ENCODE results near the gene NTRK2. TPM values are rescaled to one million over a fixed set of nuclear protein-coding genes. Genes with fewer than 3 reads are reported as not detected.

Gene NTRK2
- total RNA-seq, 1 donor from 2014 or later = 4.6 TPM

GRCh38 chr9:84829997-84830696 lies 160.6 kb downstream of the NTRK2 start:
- Histone ChIP-seq H2AFZ (ENCODE audit: low read depth, low read length) (no peak overlapping the region), H3K9me3 (ENCODE audit: insufficient read depth, low read depth, low read length) (no peaks in the 10 kb centered on the region), H3K36me3 (ENCODE audit: insufficient read depth, low read length) (no peaks in the 10 kb centered on the region), H3K79me2 (ENCODE audit: insufficient read depth, low read length) (no peaks in the 10 kb centered on the region), H3K4me3 (ENCODE audit: insufficient read depth, low read depth, low read length) (no peak overlapping the region), H3K27ac (ENCODE audit: low read depth, low read length) (no peak overlapping the region), H4K20me1 (ENCODE audit: insufficient read depth, low read length) (no peaks in the 10 kb centered on the region), H3K9ac (ENCODE audit: low read length) (no peak overlapping the region), H3K4me1 (ENCODE audit: insufficient read depth, low read length) (no peaks in the 10 kb centered on the region), H3K27me3 (ENCODE audit: insufficient read depth, low read length) (no peaks in the 10 kb centered on the region), H3K4me2 (ENCODE audit: low read length) (no peak overlapping the region)
- Mint-ChIP-seq H3K4me1 (ENCODE audit: low read depth, unreplicated experiment) (no peaks in the 10 kb centered on the region), H3K4me3 (ENCODE audit: unreplicated experiment) (no peak overlapping the region), H3K27ac (ENCODE audit: unreplicated experiment) (no peak overlapping the region), H3K9me3 (ENCODE audit: unreplicated experiment) (no peaks in the 10 kb centered on the region), H3K36me3 (ENCODE audit: low read depth, unreplicated experiment) (no peaks in the 10 kb centered on the region), H3K27me3 (ENCODE audit: low read depth, unreplicated experiment) (peaks cover 7% of the 10 kb centered on the region)
- FAIRE-seq (no peak), DNase-seq (ENCODE audit: low read depth) (no peak)
- TF ChIP-seq CTCF (IDR thresholded peaks at IDR 0.05; ENCODE audit: insufficient read depth, low read depth, low read length) (no peak), EZH2 (IDR thresholded peaks at IDR 0.05; ENCODE audit: insufficient read depth, low read length) (no peak)

GRCh38 chr9:84831377-84831776 lies 161.8 kb downstream of the NTRK2 start:
- H3K4me3 Mint-ChIP-seq (ENCODE audit: unreplicated experiment) = no peak overlapping the region
- no peaks in the 10 kb centered on the region for H3K79me2 ChIP-seq (ENCODE audit: insufficient read depth, low read length)
- H3K4me1 ChIP-seq (ENCODE audit: insufficient read depth, low read length) = no peaks in the 10 kb centered on the region
- FAIRE-seq (no peak), DNase-seq (ENCODE audit: low read depth) (no peak)
- H3K27ac ChIP-seq (ENCODE audit: low read depth, low read length) = no peak overlapping the region
- H3K4me1 Mint-ChIP-seq (ENCODE audit: low read depth, unreplicated experiment) = no peaks in the 10 kb centered on the region
- no peak overlapping the region for H3K9ac ChIP-seq (ENCODE audit: low read length)
- H3K9me3 ChIP-seq (ENCODE audit: insufficient read depth, low read depth, low read length) = no peaks in the 10 kb centered on the region
- H3K4me3 ChIP-seq (ENCODE audit: insufficient read depth, low read depth, low read length) = no peak overlapping the region
- no peaks in the 10 kb centered on the region for H3K36me3 Mint-ChIP-seq (ENCODE audit: low read depth, unreplicated experiment)
- H3K27me3 Mint-ChIP-seq (ENCODE audit: low read depth, unreplicated experiment) = peaks cover 2% of the 10 kb centered on the region
- H3K27me3 ChIP-seq (ENCODE audit: insufficient read depth, low read length) = no peaks in the 10 kb centered on the region
- H2AFZ ChIP-seq (ENCODE audit: low read depth, low read length) = no peak overlapping the region
- H3K27ac Mint-ChIP-seq (ENCODE audit: unreplicated experiment) = no peak overlapping the region
- TF ChIP-seq EZH2 (IDR thresholded peaks at IDR 0.05; ENCODE audit: insufficient read depth, low read length) = no peak
- TF ChIP-seq CTCF (IDR thresholded peaks at IDR 0.05; ENCODE audit: insufficient read depth, low read depth, low read length) = no peak
- no peaks in the 10 kb centered on the region for H3K9me3 Mint-ChIP-seq (ENCODE audit: unreplicated experiment)
- no peak overlapping the region for H3K4me2 ChIP-seq (ENCODE audit: low read length)
- H3K36me3 ChIP-seq (ENCODE audit: insufficient read depth, low read length) = no peaks in the 10 kb centered on the region
- no peaks in the 10 kb centered on the region for H4K20me1 ChIP-seq (ENCODE audit: insufficient read depth, low read length)

- no peak overlapping the region for H3K27ac ChIP-seq (ENCODE audit: low read depth, low read length)
- no peaks in the 10 kb centered on the region for H3K4me1 ChIP-seq (ENCODE audit: insufficient read depth, low read length)
- H4K20me1 ChIP-seq (ENCODE audit: insufficient read depth, low read length) = no peaks in the 10 kb centered on the region
- no peaks in the 10 kb centered on the region for H3K79me2 ChIP-seq (ENCODE audit: insufficient read depth, low read length)
- H2AFZ ChIP-seq (ENCODE audit: low read depth, low read length) = no peak overlapping the region
- H3K36me3 ChIP-seq (ENCODE audit: insufficient read depth, low read length) = no peaks in the 10 kb centered on the region
- no peak overlapping the region for H3K4me3 Mint-ChIP-seq (ENCODE audit: unreplicated experiment)
- H3K4me3 ChIP-seq (ENCODE audit: insufficient read depth, low read depth, low read length) = no peak overlapping the region
- H3K27me3 ChIP-seq (ENCODE audit: insufficient read depth, low read length) = no peaks in the 10 kb centered on the region
- H3K36me3 Mint-ChIP-seq (ENCODE audit: low read depth, unreplicated experiment) = no peaks in the 10 kb centered on the region
- no peak for DNase-seq (ENCODE audit: low read depth)
- H3K9ac ChIP-seq (ENCODE audit: low read length) = no peak overlapping the region
- H3K4me2 ChIP-seq (ENCODE audit: low read length) = no peak overlapping the region
- H3K9me3 ChIP-seq (ENCODE audit: insufficient read depth, low read depth, low read length) = no peaks in the 10 kb centered on the region
- FAIRE-seq = no peak
- H3K9me3 Mint-ChIP-seq (ENCODE audit: unreplicated experiment) = no peaks in the 10 kb centered on the region
- peaks cover 2% of the 10 kb centered on the region for H3K27me3 Mint-ChIP-seq (ENCODE audit: low read depth, unreplicated experiment)
- H3K4me1 Mint-ChIP-seq (ENCODE audit: low read depth, unreplicated experiment) = no peaks in the 10 kb centered on the region
- H3K27ac Mint-ChIP-seq (ENCODE audit: unreplicated experiment) = no peak overlapping the region
- no peak for TF ChIP-seq EZH2 (IDR thresholded peaks at IDR 0.05; ENCODE audit: insufficient read depth, low read length)
- no peak for TF ChIP-seq CTCF (IDR thresholded peaks at IDR 0.05; ENCODE audit: insufficient read depth, low read depth, low read length)
These were observed 162.9 kb downstream of the NTRK2 start for GRCh38 chr9:84832453-84832852.
